B cell (primary cell): ENCODE data around the gene L2HGDH. TPM values are rescaled to one million over a fixed set of nuclear protein-coding genes. Genes with fewer than 3 reads are reported as not detected.
A peak's percentile ranks its signal among the peaks of the same experiment; 100 is the strongest.

Experiments used
- ATAC-seq: fragments of 200-7000 bp; cut with Tn5 transposase; one replicate; pipeline ENCODE4 v1.10.0; 2021; ENCODE audit warnings: low read depth, mild to moderate bottlenecking, moderate number of reproducible peaks, moderate library complexity
- CTCF ChIA-PET: fragments of 350-600 bp; sonication (Branson Sonifier 250); formaldehyde crosslinking; loops from one replicate; lab custom pipeline; 2021; ENCODE audit warnings: antibody characterized with exemption, inconsistent platforms; lab: Charles Lee
- POLR2A ChIA-PET: fragments of 350-600 bp; sonication (Branson Sonifier 250); formaldehyde crosslinking; loops from one replicate; lab custom pipeline; 2021; ENCODE audit warnings: antibody characterized with exemption; lab: Charles Lee
- DNase-seq: peaks from one replicate; pipeline ENCODE4 v3.0.0; 2013
- H2AFZ ChIP-seq: 2 replicates; pipeline ENCODE4 v1.6.1; 2012; ENCODE audit warnings: mild to moderate bottlenecking, low read depth, low read length; ENCODE audit not compliant: insufficient read depth, poor library complexity, severe bottlenecking
- H3K27ac ChIP-seq, 2 donors: 1 replicate in 1 of 2; 2 replicates in 1 of 2; pipeline ENCODE4 v1.5.1; 2012 to 2013; ENCODE audit warnings: low read length in 2 of 2, mild to moderate bottlenecking in 2 of 2, moderate library complexity in 1 of 2
- H3K27me3 ChIP-seq, 4 experiments: fragments of 200-600 bp in 1 of 4; sonication (generic) in 1 of 4; replicated peaks in 1 of 4; 1 replicate in 2 of 4; 2 replicates in 2 of 4; pipeline versions ENCODE4 v1.6.1 to v1.7.0; 2013 to 2016; ENCODE audit warnings: low read length in 3 of 4, mild to moderate bottlenecking in 2 of 4, mixed read lengths in 1 of 4, moderate library complexity in 1 of 4; ENCODE audit not compliant: insufficient read depth in 4 of 4, control insufficient read depth in 3 of 4; ENCODE audit errors: control extremely low read depth in 1 of 4
- H3K36me3 ChIP-seq, 2 experiments: replicated peaks in 1 of 2; 1 replicate in 1 of 2; 2 replicates in 1 of 2; pipeline versions ENCODE4 v1.6.1 to v1.7.1; 2013; ENCODE audit warnings: low read length in 1 of 2; ENCODE audit not compliant: insufficient read depth in 2 of 2, control insufficient read depth in 1 of 2; ENCODE audit errors: control extremely low read depth in 1 of 2, extremely low read depth in 1 of 2
- H3K4me1 ChIP-seq, 2 donors: fragments of 200-600 bp in 1 of 2; sonication (generic) in 1 of 2; 1 replicate in 1 of 2; 2 replicates in 1 of 2; pipeline versions ENCODE4 v1.5.1 to v1.6.1; 2013 to 2017; ENCODE audit warnings: low read length in 2 of 2; ENCODE audit not compliant: control insufficient read depth in 2 of 2, insufficient read depth in 2 of 2
- H3K4me2 ChIP-seq: replicated peaks from 2 replicates; pipeline ENCODE3; 2012; ENCODE audit warnings: mild to moderate bottlenecking, low read depth, low read length; ENCODE audit not compliant: poor library complexity, severe bottlenecking
- H3K4me3 ChIP-seq, 5 experiments: fragments of 200-600 bp in 1 of 5; sonication (generic) in 1 of 5; 1 replicate in 3 of 5; 2 replicates in 2 of 5; pipeline versions ENCODE4 v1.5.1 to v1.7.0; 2011 to 2016; ENCODE audit warnings: low read length in 4 of 5, mild to moderate bottlenecking in 4 of 5, low read depth in 2 of 5, control low read depth in 1 of 5, moderate library complexity in 1 of 5; ENCODE audit not compliant: insufficient read depth in 1 of 5; ENCODE audit errors: control extremely low read depth in 1 of 5, extremely low read depth in 1 of 5
- H3K79me2 ChIP-seq: fragments of 200-600 bp; sonication (generic); one replicate; pipeline ENCODE4 v1.6.0; 2016; ENCODE audit warnings: low read length; ENCODE audit not compliant: control insufficient read depth, insufficient read depth
- H3K9ac ChIP-seq: fragments of 200-600 bp; sonication (generic); 2 replicates; pipeline ENCODE4 v1.6.1; 2017; ENCODE audit warnings: mild to moderate bottlenecking, low read length, moderate library complexity
- H3K9me3 ChIP-seq, 3 donors: one replicate each; pipeline versions ENCODE4 v1.6.1 to v1.7.1; 2013; ENCODE audit warnings: low read length in 2 of 3; ENCODE audit not compliant: control insufficient read depth in 2 of 3, insufficient read depth in 1 of 3; ENCODE audit errors: control extremely low read depth in 1 of 3
- H4K20me1 ChIP-seq: 2 replicates; pipeline ENCODE4 v1.6.0; 2012; ENCODE audit warnings: mild to moderate bottlenecking, low read length; ENCODE audit not compliant: insufficient read depth, control insufficient read depth, poor library complexity, severe bottlenecking
- H3K27ac Mint-ChIP-seq: one replicate; pipeline ENCODE4 v1.8.0; 2021; ENCODE audit warnings: mixed read lengths
- H3K27me3 Mint-ChIP-seq: one replicate; pipeline ENCODE4 v1.8.0; 2021; ENCODE audit warnings: mixed read lengths
- H3K4me1 Mint-ChIP-seq: one replicate; pipeline ENCODE4 v1.8.0; 2021; ENCODE audit warnings: mixed read lengths
- H3K4me3 Mint-ChIP-seq: one replicate; pipeline ENCODE4 v1.8.0; 2021; ENCODE audit warnings: mixed read lengths
- H3K9me3 Mint-ChIP-seq: one replicate; pipeline ENCODE4 v1.8.0; 2022; ENCODE audit warnings: mixed read lengths; ENCODE audit not compliant: insufficient read depth
- CTCF ChIP-seq: fragments of 200-600 bp; IDR thresholded peaks from one replicate; pipeline ENCODE4 v1.8.0; 2022; ENCODE audit warnings: antibody characterized with exemption, mild to moderate bottlenecking
- EZH2 ChIP-seq: IDR thresholded peaks from 2 replicates; pipeline ENCODE4 v1.6.1; 2012; ENCODE audit warnings: borderline replicate concordance, low read depth, mild to moderate bottlenecking, moderate library complexity, low read length; ENCODE audit not compliant: insufficient read depth, poor library complexity, severe bottlenecking
- WGBS: methylation state at CpG from one replicate; pipeline ENCODE4 v1.1.5; 2013; ENCODE audit warnings: missing lambda C conversion rate; ENCODE audit not compliant: insufficient coverage; 5-methylcytosine and 5-hydroxymethylcytosine counted together
- intact Hi-C: fragments of 100-400 bp; cut with micrococcal nuclease; formaldehyde crosslinking; loops from one replicate; pipeline ENCODE4 v1.10.0; 2022
- polyA plus RNA-seq: library from polyadenylated mRNA; depleted of rRNA; stranded (reverse); fragments of >200 nt; gene quantifications from 2 replicates; pipeline ENCODE4 v1.2.3, GENCODE V29; 2012
- total RNA-seq, 2 donors: library from RNA; stranded (reverse); fragments of 120-200 nt in 1 of 2; gene quantifications; 1 replicate in 1 of 2; 2 replicates in 1 of 2; pipeline versions ENCODE4 v1.2.3 to v1.2.4, GENCODE V29; 2013 to 2022

L2HGDH gene
- total and polyA plus RNA-seq, 2 donors (not counting 1 experiment from before 2014, with no cell fraction given): 1.1 to 5.5 TPM

DNA sequence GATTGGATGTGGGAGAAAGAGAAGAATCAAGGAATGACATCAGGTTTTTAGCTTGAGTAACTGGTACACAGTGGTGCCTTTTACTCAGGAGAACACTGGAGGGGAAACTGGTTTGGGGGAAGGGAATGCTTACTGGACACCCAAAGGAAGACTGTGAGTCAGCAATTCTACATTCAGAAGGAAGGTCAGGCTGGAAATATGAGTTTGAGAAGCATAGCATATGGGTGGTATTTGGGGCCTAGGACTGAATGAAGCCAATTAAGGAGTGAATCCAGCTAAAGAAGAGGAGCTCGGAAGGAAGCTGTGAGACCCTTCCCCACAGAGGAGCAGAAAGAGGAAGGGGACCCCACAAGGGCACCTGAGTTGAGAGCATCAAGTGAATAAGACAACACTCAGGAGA lies 35.5 kb upstream of the L2HGDH start:
- 33% methylated on average over 1 of the region's 1 CpG for WGBS
- Mint-ChIP-seq H3K4me1 (peaks cover 12% of the 10 kb centered on the region), H3K27me3 (no peaks in the 10 kb centered on the region), H3K27ac (no peak overlapping the region), H3K4me3 (no peak overlapping the region), H3K9me3 (no peaks in the 10 kb centered on the region)
- POLR2A ChIA-PET: interaction anchor here (1.0 kb wide), 1 partner anchor 16 kb away, joined by 3 read pairs; no protein-coding TSS in a partner anchor
- ATAC-seq: no peak
- CTCF ChIA-PET: interaction anchor here (1.4 kb wide), 1 partner anchor 8 kb away, joined by 3 read pairs; no protein-coding TSS in a partner anchor
- H3K36me3 ChIP-seq: peaks cover 0 to 3% of the 10 kb centered on the region in 2 experiments
- H4K20me1 ChIP-seq: no peaks in the 10 kb centered on the region
- H3K4me2 ChIP-seq: no peak overlapping the region
- H3K9ac ChIP-seq: no peak overlapping the region
- no peaks in the 10 kb centered on the region for H3K27me3 ChIP-seq
- H3K79me2 ChIP-seq: peaks cover 3% of the 10 kb centered on the region
- TF ChIP-seq CTCF: no peak
- no peak for TF ChIP-seq EZH2
- H3K4me1 ChIP-seq: peaks cover 5 to 7% of the 10 kb centered on the region in 2 donors
- no peaks in the 10 kb centered on the region for H3K9me3 ChIP-seq
- no peak overlapping the region for H2AFZ ChIP-seq
- no peak for DNase-seq
- intact Hi-C loops: no loop called here
- H3K27ac ChIP-seq: no peak overlapping the region
- no peak overlapping the region for H3K4me3 ChIP-seq

DNA sequence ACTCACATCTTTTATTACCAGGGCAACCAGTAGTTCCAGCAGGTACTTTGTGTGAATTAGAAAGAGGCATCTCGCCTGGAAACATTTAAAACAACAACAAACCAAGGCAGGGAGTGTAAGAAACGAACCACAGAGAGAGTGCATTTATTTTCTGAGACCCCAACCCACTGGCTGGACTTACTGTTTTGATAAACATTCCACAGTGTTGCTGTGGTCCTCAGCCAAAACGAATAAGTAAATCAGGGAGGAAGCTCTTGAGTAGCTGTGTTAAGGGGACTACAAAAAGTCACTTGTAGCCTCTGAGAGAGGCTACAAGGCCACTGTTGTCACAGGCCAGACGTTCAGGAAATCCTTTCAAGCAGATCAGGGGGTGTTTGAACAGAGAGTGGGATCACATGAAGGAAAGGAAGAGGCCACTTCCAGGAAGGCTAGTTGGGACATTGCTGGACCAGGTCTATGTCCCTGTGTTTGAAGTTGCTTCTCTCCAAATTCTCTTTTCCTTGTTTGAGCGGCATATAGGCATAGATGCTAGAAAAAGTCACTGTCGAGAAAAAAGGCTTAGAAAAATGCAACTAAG lies 33.9 kb upstream of the L2HGDH start:
- DNase-seq (no peak), ATAC-seq (no peak)
- Mint-ChIP-seq H3K9me3 (no peaks in the 10 kb centered on the region), H3K4me1 (peaks cover 13% of the 10 kb centered on the region), H3K27me3 (no peaks in the 10 kb centered on the region), H3K27ac (peak overlapping the region; percentile 53), H3K4me3 (no peak overlapping the region)
- Histone ChIP-seq H3K4me3 (no peak overlapping the region), H3K4me1 (peaks cover 5 to 8% of the 10 kb centered on the region in 2 donors), H3K79me2 (no peaks in the 10 kb centered on the region), H3K27me3 (no peaks in the 10 kb centered on the region), H3K27ac (no peak overlapping the region), H4K20me1 (no peaks in the 10 kb centered on the region), H3K9me3 (no peaks in the 10 kb centered on the region), H2AFZ (no peak overlapping the region), H3K4me2 (no peak overlapping the region), H3K36me3 (peaks cover 0 to 3% of the 10 kb centered on the region in 2 experiments), H3K9ac (no peak overlapping the region)
- POLR2A ChIA-PET: no interaction called here
- TF ChIP-seq EZH2: no peak
- TF ChIP-seq CTCF: no peak
- 47% methylated on average over 2 of the region's 6 CpGs for WGBS
- CTCF ChIA-PET: interaction anchor here (0.6 to 1.4 kb wide), 5 partner anchors 18 to 361 kb away, joined by 3 to 6 read pairs (median 4); no protein-coding TSS in a partner anchor
- intact Hi-C loops: no loop called here
